Kidney epithelial cell (primary cell): ENCODE data around the gene GAS6. TPM values are rescaled to one million over a fixed set of nuclear protein-coding genes. Genes with fewer than 3 reads are reported as not detected.

Experiments
- DNase-seq: peaks from one replicate; pipeline ENCODE4 v3.0.0-alpha.2; 2010; ENCODE audit warnings: low read depth
- H3K27me3 ChIP-seq: 2 replicates; pipeline ENCODE4 v1.6.0; 2011; ENCODE audit warnings: low read length; ENCODE audit not compliant: control insufficient read depth, insufficient read depth
- H3K36me3 ChIP-seq: 2 replicates; pipeline ENCODE4 v1.5.1; 2011; ENCODE audit warnings: low read length; ENCODE audit not compliant: control insufficient read depth, insufficient read depth
- H3K4me3 ChIP-seq: 2 replicates; pipeline ENCODE4 v1.5.1; 2011; ENCODE audit warnings: low read depth, mild to moderate bottlenecking, control low read depth, low read length
- CTCF ChIP-seq: IDR thresholded peaks from 2 replicates; pipeline ENCODE4 v1.5.1; 2011; ENCODE audit warnings: mild to moderate bottlenecking, moderate library complexity, low read length, control low read depth, inconsistent platforms; ENCODE audit not compliant: insufficient read depth, poor library complexity, severe bottlenecking
- total RNA-seq: library from RNA; depleted of rRNA; stranded (reverse); fragments of >200 nt; gene quantifications from 2 replicates; pipeline ENCODE4 v1.2.3, GENCODE V29; 2015

GAS6 gene
- total RNA-seq, 1 donor from 2014 or later = 99.6 TPM

GRCh38 chr13:113865427-113865826 lies 1.6 kb upstream of the GAS6 start:
- Histone ChIP-seq H3K4me3 (no peak overlapping the region), H3K27me3 (no peaks in the 10 kb centered on the region), H3K36me3 (no peaks in the 10 kb centered on the region)
- DNase-seq = no peak
- TF ChIP-seq CTCF = no peak

GRCh38 chr13:113864273-113864890 lies 506 bp upstream of the GAS6 start:
- DNase-seq = no peak

GRCh38 chr13:113862931-113863523 lies 849 bp downstream of the GAS6 start:
- H3K4me3 ChIP-seq = peak overlapping the region; percentile 62
- H3K36me3 ChIP-seq = no peaks in the 10 kb centered on the region
- DNase-seq = no peak
- H3K27me3 ChIP-seq = no peaks in the 10 kb centered on the region
- TF ChIP-seq CTCF = no peak

More at GRCh38 chr13:113864273-113864890, 506 bp upstream of the GAS6 start:
- TF ChIP-seq CTCF = no peak
- no peaks in the 10 kb centered on the region for H3K36me3 ChIP-seq
- H3K4me3 ChIP-seq = peak overlapping the region; percentile 62
- no peaks in the 10 kb centered on the region for H3K27me3 ChIP-seq

GRCh38 chr13:113862191-113862930 lies 1.5 kb downstream of the GAS6 start:
- TF ChIP-seq CTCF = no peak
- no peaks in the 10 kb centered on the region for H3K36me3 ChIP-seq
- no peak for DNase-seq
- H3K4me3 ChIP-seq = peak overlapping the region; percentile 62
- no peaks in the 10 kb centered on the region for H3K27me3 ChIP-seq

GRCh38 chr13:113861433-113862030 lies 2.3 kb downstream of the GAS6 start:
- Histone ChIP-seq H3K4me3 (no peak overlapping the region), H3K27me3 (no peaks in the 10 kb centered on the region), H3K36me3 (no peaks in the 10 kb centered on the region)
- TF ChIP-seq CTCF = no peak
- no peak for DNase-seq
